Tibial nerve (tissue), 3 donors: ENCODE data around the gene COX6B1.
"Not testable (repeated sequence)": the region's sequence is repeated elsewhere in the genome, so short reads cannot be mapped to it uniquely, and the experiment has no call there.

Source experiments
- CTCF ChIP-seq, 5 experiments: fragments of 200-600 bp in 3 of 5; fragments of 450-650 bp in 2 of 5; sonication (generic) in 3 of 5; IDR thresholded peaks; one replicate each; pipeline ENCODE4 v1.5.1; 2016 to 2019; ENCODE audit warnings: antibody characterized with exemption in 5 of 5, mild to moderate bottlenecking in 3 of 5, moderate library complexity in 2 of 5
- POLR2A ChIP-seq, 2 donors: fragments of 450-650 bp; IDR thresholded peaks; one replicate each; pipeline ENCODE4 v1.6.1; 2017; ENCODE audit warnings: antibody characterized with exemption in 2 of 2, mild to moderate bottlenecking in 2 of 2, moderate library complexity in 2 of 2

GRCh38 chr19:35607170-35607569 lies 41.0 kb upstream of the COX6B1 start:
- TF ChIP-seq CTCF, POLR2A (IDR thresholded peaks at IDR 0.05): not testable (repeated sequence)
